HEK293 (cell line): ENCODE results near the gene CACNA1E.

Experiments used
- CTCF ChIA-PET: fragments of 350-600 bp; formaldehyde crosslinking; extraction: SDS; loops from one replicate; lab custom pipeline; 2021; ENCODE audit warnings: antibody characterized with exemption; lab: Yijun Ruan, JAX
- POLR2A ChIA-PET: fragments of 300-600 bp; formaldehyde crosslinking; extraction: SDS; loops from one replicate; lab custom pipeline; 2020; ENCODE audit warnings: antibody characterized with exemption, inconsistent platforms; lab: Yijun Ruan, JAX
- H3K27ac ChIP-seq: fragments of 200-500 bp; sonication (Bioruptor generic); 2 replicates; pipeline ENCODE4 v1.5.1; 2014; ENCODE audit warnings: low read depth, low read length, control low read depth, inconsistent platforms; ENCODE audit errors: extremely low read depth
- H3K36me3 ChIP-seq, 2 experiments: fragments of 200-500 bp in 1 of 2; sonication (Bioruptor generic) in 1 of 2; 1 replicate in 1 of 2; 2 replicates in 1 of 2; pipeline ENCODE4 v1.5.1; 2014 to 2017; ENCODE audit warnings: inconsistent platforms in 2 of 2, low read length in 2 of 2; ENCODE audit not compliant: control insufficient read depth in 2 of 2, insufficient read depth in 1 of 2
- H3K4me1 ChIP-seq: fragments of 200-500 bp; sonication (Bioruptor generic); 2 replicates; pipeline ENCODE4 v1.5.1; 2014; ENCODE audit warnings: mild to moderate bottlenecking, low read length, inconsistent platforms; ENCODE audit not compliant: control insufficient read depth, insufficient read depth
- H3K4me3 ChIP-seq: 2 replicates; pipeline ENCODE4 v1.5.1; 2011; ENCODE audit warnings: low read depth, mild to moderate bottlenecking, control low read depth, low read length, moderate library complexity
- H3K9me3 ChIP-seq: fragments of 200-500 bp; sonication (Bioruptor generic); 2 replicates; pipeline ENCODE4 v1.5.1; 2014; ENCODE audit warnings: low read depth, low read length, inconsistent platforms; ENCODE audit not compliant: control insufficient read depth, insufficient read depth
- HOXD13 ChIP-seq: sonication (generic); formaldehyde crosslinking; IDR thresholded peaks from 2 replicates; pipeline ENCODE4 v1.8.0; 2022; ENCODE audit warnings: missing genetic modification reagents, borderline replicate concordance
- PATZ1 ChIP-seq: fragments of 450-650 bp; formaldehyde crosslinking; IDR thresholded peaks from 2 replicates; pipeline ENCODE4 v1.5.1; 2016; ENCODE audit warnings: missing biosample characterization, missing genetic modification characterization
- ZBTB10 ChIP-seq: fragments of 450-650 bp; formaldehyde crosslinking; IDR thresholded peaks from 2 replicates; pipeline ENCODE4 v1.5.1; 2016; ENCODE audit warnings: missing biosample characterization, missing genetic modification characterization
- ZNF121 ChIP-seq: fragments of 450-650 bp; formaldehyde crosslinking; IDR thresholded peaks from 2 replicates; pipeline ENCODE4 v1.5.1; 2016; ENCODE audit warnings: missing biosample characterization, missing genetic modification characterization
- ZNF223 ChIP-seq: fragments of 450-650 bp; formaldehyde crosslinking; IDR thresholded peaks from 2 replicates; pipeline ENCODE4 v1.5.1; 2016; ENCODE audit warnings: missing biosample characterization, missing genetic modification characterization
- ZNF248 ChIP-seq: fragments of 450-650 bp; formaldehyde crosslinking; IDR thresholded peaks from 2 replicates; pipeline ENCODE4 v1.5.1; 2017; ENCODE audit warnings: missing biosample characterization, missing genetic modification characterization
- ZNF280C ChIP-seq: fragments of 450-650 bp; formaldehyde crosslinking; IDR thresholded peaks from 2 replicates; pipeline ENCODE4 v1.5.1; 2016; ENCODE audit warnings: missing biosample characterization, missing genetic modification characterization
- ZNF292 ChIP-seq: fragments of 450-650 bp; formaldehyde crosslinking; IDR thresholded peaks from 2 replicates; pipeline ENCODE4 v1.5.1; 2016; ENCODE audit warnings: low read depth, missing biosample characterization, missing genetic modification characterization, borderline replicate concordance
- ZNF449 ChIP-seq: fragments of 450-650 bp; formaldehyde crosslinking; IDR thresholded peaks from 2 replicates; pipeline ENCODE4 v1.5.1; 2017; ENCODE audit warnings: missing biosample characterization, mild to moderate bottlenecking, missing genetic modification characterization, moderate library complexity
- ZNF518A ChIP-seq: fragments of 450-650 bp; formaldehyde crosslinking; conservative IDR thresholded peaks from 2 replicates; pipeline ENCODE4 v1.5.1; 2016; ENCODE audit warnings: low read depth, missing biosample characterization, missing genetic modification characterization
- ZNF561 ChIP-seq: fragments of 450-650 bp; IDR thresholded peaks from 2 replicates; pipeline ENCODE4 v1.5.1; 2018; ENCODE audit warnings: missing biosample characterization, missing genetic modification characterization, borderline replicate concordance
- ZNF621 ChIP-seq: fragments of 450-650 bp; formaldehyde crosslinking; IDR thresholded peaks from 2 replicates; pipeline ENCODE4 v1.5.1; 2017; ENCODE audit warnings: missing biosample characterization, missing genetic modification characterization
- ZNF792 ChIP-seq: fragments of 450-650 bp; formaldehyde crosslinking; IDR thresholded peaks from 2 replicates; pipeline ENCODE4 v1.5.1; 2016; ENCODE audit warnings: missing biosample characterization, missing genetic modification characterization

The CACNA1E gene

GRCh38 chr1:181768211-181768929, 285.1 kb downstream of the CACNA1E start (continued):
- TF ChIP-seq ZNF518A (tag by site-specific recombination): no peak
- no peak for TF ChIP-seq ZNF449 (tag by site-specific recombination)
- TF ChIP-seq ZNF248 (tag by site-specific recombination): no peak
- no peak for TF ChIP-seq ZBTB10
- no peak for TF ChIP-seq ZNF121 (tag by site-specific recombination)

- Histone ChIP-seq H3K36me3 (no peaks in the 10 kb centered on the region), H3K27ac (no peak overlapping the region), H3K4me1 (no peaks in the 10 kb centered on the region), H3K4me3 (no peak overlapping the region), H3K9me3 (no peaks in the 10 kb centered on the region)
- ChIA-PET CTCF (no interaction called here), POLR2A (no interaction called here)
- TF ChIP-seq ZNF292 (tag by site-specific recombination) (no peak), ZNF792 (tag by site-specific recombination) (no peak), HOXD13 (CRISPR knock-in tag) (no peak), ZNF223 (tag by site-specific recombination) (no peak), ZNF561 (tag by site-specific recombination) (no peak), ZNF280C (no peak), ZNF621 (tag by site-specific recombination) (no peak), PATZ1 (tag by site-specific recombination) (no peak)
Observed at GRCh38 chr1:181768930-181769280, 285.6 kb downstream of the CACNA1E start.
